IMR-90 (cell line): ENCODE data around the gene ADGRL3. TPM values are rescaled to one million over a fixed set of nuclear protein-coding genes. Genes with fewer than 3 reads are reported as not detected.

Experiments
- ATAC-seq: fragments of 200-7000 bp; cut with Tn5 transposase; 2 replicates; pipeline ENCODE4 v1.9.1; 2020; ENCODE audit warnings: low read depth, mild to moderate bottlenecking, moderate library complexity
- BruUV-seq: library from RNA; stranded (reverse); fragments of 400-500 nt; replicated peaks from 2 replicates; lab custom pipeline; 2021; lab: Mats Ljungman, UMichigan
- CTCF ChIA-PET: fragments of 300-600 bp; formaldehyde crosslinking; extraction: SDS; loops from one replicate; lab custom pipeline; 2021; ENCODE audit warnings: antibody characterized with exemption; lab: Yijun Ruan, JAX
- POLR2A ChIA-PET: fragments of 300-600 bp; sonication (Branson Sonifier 250); formaldehyde crosslinking; loops from one replicate; lab custom pipeline; 2022; ENCODE audit warnings: antibody characterized with exemption; ENCODE audit not compliant: unreplicated experiment; lab: Charles Lee
- DNase-seq: peaks from one replicate; pipeline ENCODE4 v3.0.0; 2013
- H2AFZ ChIP-seq: replicated peaks from 2 replicates; pipeline ENCODE3; 2013; ENCODE audit warnings: low read length, mild to moderate bottlenecking; ENCODE audit not compliant: poor library complexity
- H2AK5ac ChIP-seq: 2 replicates; pipeline ENCODE4 v1.6.1; 2013; ENCODE audit warnings: low read depth, low read length, inconsistent platforms
- H2AK9ac ChIP-seq: replicated peaks from 2 replicates; pipeline ENCODE3; 2013; ENCODE audit warnings: mild to moderate bottlenecking, low read depth, low read length, moderate library complexity; ENCODE audit not compliant: poor library complexity
- H2BK120ac ChIP-seq: 2 replicates; pipeline ENCODE4 v1.6.1; 2013; ENCODE audit warnings: low read depth, low read length, inconsistent platforms
- H2BK15ac ChIP-seq: 3 replicates; pipeline ENCODE4 v1.6.1; 2013; ENCODE audit warnings: low read depth, low read length, inconsistent platforms
- H2BK20ac ChIP-seq: 2 replicates; pipeline ENCODE4 v1.6.1; 2013; ENCODE audit warnings: low read depth, mild to moderate bottlenecking, inconsistent platforms, low read length, moderate library complexity
- H2BK5ac ChIP-seq: 2 replicates; pipeline ENCODE4 v1.6.1; 2013; ENCODE audit warnings: mild to moderate bottlenecking, low read depth, low read length, inconsistent platforms; ENCODE audit not compliant: poor library complexity, severe bottlenecking
- H3K14ac ChIP-seq: replicated peaks from 2 replicates; pipeline ENCODE4 v1.6.1; 2013; ENCODE audit warnings: low read depth, low read length, inconsistent platforms
- H3K18ac ChIP-seq: 2 replicates; pipeline ENCODE4 v1.6.1; 2013; ENCODE audit warnings: low read depth, low read length, control low read depth
- H3K23ac ChIP-seq: 2 replicates; pipeline ENCODE4 v1.6.1; 2013; ENCODE audit warnings: low read depth, low read length, inconsistent platforms
- H3K27ac ChIP-seq: 2 replicates; pipeline ENCODE4 v1.5.1; 2013; ENCODE audit warnings: mild to moderate bottlenecking, control low read depth, low read length; ENCODE audit not compliant: insufficient read depth
- H3K27me3 ChIP-seq: 2 replicates; pipeline ENCODE4 v1.6.1; 2013; ENCODE audit warnings: low read length; ENCODE audit not compliant: control insufficient read depth, insufficient read depth
- H3K36me3 ChIP-seq: 2 replicates; pipeline ENCODE4 v1.6.1; 2013; ENCODE audit warnings: low read length, mixed read lengths; ENCODE audit not compliant: control insufficient read depth, insufficient read depth
- H3K4ac ChIP-seq: 2 replicates; pipeline ENCODE4 v1.6.1; 2013; ENCODE audit warnings: low read depth, low read length, inconsistent platforms
- H3K4me1 ChIP-seq: 2 replicates; pipeline ENCODE4 v1.6.1; 2013; ENCODE audit warnings: low read length, mixed read lengths; ENCODE audit not compliant: control insufficient read depth, insufficient read depth
- H3K4me2 ChIP-seq: 2 replicates; pipeline ENCODE4 v1.6.1; 2013; ENCODE audit warnings: low read depth, mild to moderate bottlenecking, control low read depth, low read length, moderate library complexity
- H3K4me3 ChIP-seq: 2 replicates; pipeline ENCODE4 v1.5.1; 2013; ENCODE audit warnings: low read depth, mild to moderate bottlenecking, control low read depth, low read length, moderate library complexity; ENCODE audit not compliant: insufficient read depth
- H3K56ac ChIP-seq: 2 replicates; pipeline ENCODE4 v1.6.1; 2013; ENCODE audit warnings: low read length, inconsistent platforms; ENCODE audit not compliant: insufficient read depth; ENCODE audit errors: extremely low read depth
- H3K79me1 ChIP-seq, 2 experiments: 2 replicates each; pipeline ENCODE4 v1.6.1; 2013; ENCODE audit warnings: low read length in 2 of 2, inconsistent platforms in 1 of 2, low read depth in 1 of 2
- H3K9ac ChIP-seq: 2 replicates; pipeline ENCODE4 v1.6.1; 2013; ENCODE audit warnings: low read depth, low read length, control low read depth
- H3K9me1 ChIP-seq: 2 replicates; pipeline ENCODE4 v1.6.1; 2013; ENCODE audit warnings: low read length, inconsistent platforms; ENCODE audit not compliant: insufficient read depth
- H3K9me3 ChIP-seq: 2 replicates; pipeline ENCODE4 v1.6.1; 2013; ENCODE audit warnings: low read length; ENCODE audit not compliant: control insufficient read depth, insufficient read depth
- H4K20me1 ChIP-seq: 2 replicates; pipeline ENCODE4 v1.6.1; 2013; ENCODE audit warnings: low read length, inconsistent platforms; ENCODE audit not compliant: insufficient read depth
- H4K5ac ChIP-seq: 2 replicates; pipeline ENCODE4 v1.6.1; 2013; ENCODE audit warnings: mild to moderate bottlenecking, low read depth, low read length, control low read depth
- H4K8ac ChIP-seq, 2 experiments: 2 replicates each; pipeline ENCODE4 v1.6.1; 2013; ENCODE audit warnings: low read depth in 2 of 2, low read length in 2 of 2, control low read depth in 1 of 2, inconsistent platforms in 1 of 2
- H4K91ac ChIP-seq: 2 replicates; pipeline ENCODE4 v1.6.1; 2013; ENCODE audit warnings: low read depth, low read length, inconsistent platforms; ENCODE audit not compliant: insufficient read depth
- BHLHE40 ChIP-seq: fragments of 150-350 bp; IDR thresholded peaks from 2 replicates; pipeline ENCODE4 v1.6.1; 2016; ENCODE audit warnings: mild to moderate bottlenecking, low read depth, low read length
- ELK1 ChIP-seq: fragments of 150-350 bp; IDR thresholded peaks from 2 replicates; pipeline ENCODE4 v1.6.1; 2016; ENCODE audit warnings: low read depth, mild to moderate bottlenecking, low read length, moderate library complexity, borderline replicate concordance
- MAZ ChIP-seq: IDR thresholded peaks from 2 replicates; pipeline ENCODE4 v1.6.1; 2012; ENCODE audit warnings: low read depth, mild to moderate bottlenecking, low read length, improper control_type of control experiment, moderate library complexity, borderline replicate concordance
- NFE2L2 ChIP-seq: fragments of 150-350 bp; IDR thresholded peaks from 2 replicates; pipeline ENCODE4 v1.6.1; 2016; ENCODE audit warnings: low read depth, mild to moderate bottlenecking, low read length
- POLR2A ChIP-seq: IDR thresholded peaks from 2 replicates; pipeline ENCODE4 v1.6.1; 2012; ENCODE audit warnings: mild to moderate bottlenecking, low read depth, low read length
- WGBS, 2 experiments: methylation state at CpG; one replicate each; pipeline versions ENCODE4 v1.1.5 to v1.1.7; 2013; ENCODE audit warnings: missing lambda C conversion rate in 2 of 2; ENCODE audit not compliant: insufficient read length in 1 of 2; ENCODE audit errors: extremely low coverage in 2 of 2; 5-methylcytosine and 5-hydroxymethylcytosine counted together
- dilution Hi-C: fragments of 300-500 bp; cut with HindIII; formaldehyde crosslinking; loops from one replicate; pipeline ENCODE4 v1.14.3; 2018; ENCODE audit warnings: low sequenced_read_pairs; ENCODE audit not compliant: unreplicated experiment
- in situ Hi-C: fragments of 300-500 bp; cut with MboI; formaldehyde crosslinking; loops from 3 replicates; pipeline ENCODE4 v1.14.3; 2019; ENCODE audit warnings: low sequenced_read_pairs, inconsistent platforms, mixed read lengths
- intact Hi-C: fragments of 100-400 bp; cut with micrococcal nuclease; formaldehyde crosslinking; loops from 2 replicates; pipeline ENCODE4 v1.10.0; 2022
- polyA plus RNA-seq, 3 experiments: library from polyadenylated mRNA; depleted of rRNA; stranded (reverse); fragments of >200 nt; gene quantifications; 2 replicates each; pipeline ENCODE4 v1.2.3, GENCODE V29; 2012; ENCODE audit warnings: low replicate concordance in 1 of 3
- total RNA-seq: library from RNA; depleted of rRNA; stranded (reverse); fragments of >200 nt; gene quantifications from 2 replicates; pipeline ENCODE4 v1.2.3, GENCODE V29; 2012

The ADGRL3 gene
- total and polyA plus RNA-seq, 2 of the 4 experiments (the other 2 are of a cell fraction): 0.46 to 2.5 TPM

GRCh38 chr4:61376301-61376700, 176.2 kb downstream of the ADGRL3 start:
- ATAC-seq (no peak), DNase-seq (no peak)
- H3K4me2 ChIP-seq: no peak overlapping the region
- H3K23ac ChIP-seq: no peak overlapping the region
- no peak overlapping the region for H2AK5ac ChIP-seq
- ChIA-PET POLR2A (no interaction called here), CTCF (no interaction called here)
- no peak overlapping the region for H2AK9ac ChIP-seq
- H4K8ac ChIP-seq: no peak overlapping the region
- H2AFZ ChIP-seq: no peak overlapping the region
- whole genome bisulfite sequencing, 2 experiments: no CpG with 5 or more reads among the region's 3 CpGs
- no peak overlapping the region for H2BK120ac ChIP-seq
- no peak overlapping the region for H3K14ac ChIP-seq
- no peaks in the 10 kb centered on the region for H3K9me3 ChIP-seq
- H3K4ac ChIP-seq: no peak overlapping the region
- no peak overlapping the region for H4K91ac ChIP-seq
- no peak overlapping the region for H2BK5ac ChIP-seq
- H3K9me1 ChIP-seq: no peaks in the 10 kb centered on the region
- no peak overlapping the region for H3K4me3 ChIP-seq
- BruUV-seq: no TSS peak
- intact Hi-C loops: no loop called here
- no peaks in the 10 kb centered on the region for H3K79me1 ChIP-seq
- H3K56ac ChIP-seq: no peak overlapping the region
- no peaks in the 10 kb centered on the region for H3K27me3 ChIP-seq
- no peak overlapping the region for H3K18ac ChIP-seq
- no peaks in the 10 kb centered on the region for H3K4me1 ChIP-seq
- H3K36me3 ChIP-seq: no peaks in the 10 kb centered on the region
- H4K5ac ChIP-seq: no peak overlapping the region
- H2BK15ac ChIP-seq: no peak overlapping the region
- H3K9ac ChIP-seq: no peak overlapping the region
- H4K20me1 ChIP-seq: no peaks in the 10 kb centered on the region
- no peak overlapping the region for H2BK20ac ChIP-seq
- dilution Hi-C loops: no loop called here
- TF ChIP-seq BHLHE40: no peak
- no peak for TF ChIP-seq NFE2L2
- TF ChIP-seq MAZ: no peak
- TF ChIP-seq ELK1: no peak
- TF ChIP-seq POLR2A: no peak
- in situ Hi-C loops: no loop called here
- H3K27ac ChIP-seq: no peak overlapping the region
